ENCODE measurements around the gene RPRD2. TPM values are rescaled to one million over a fixed set of nuclear protein-coding genes. Genes with fewer than 3 reads are reported as not detected.
"Not testable (repeated sequence)": the region's sequence is repeated elsewhere in the genome, so short reads cannot be mapped to it uniquely, and the experiment has no call there.

RPRD2 gene
- total RNA-seq, result 34.1 TPM

- no peaks in the 10 kb centered on the region for H3K9me3 ChIP-seq (ENCODE audit: low read depth, low read length)
- peaks cover 14% of the 10 kb centered on the region for H3K4me1 ChIP-seq (ENCODE audit: insufficient read depth, low read length)
- H3K4me3 ChIP-seq (ENCODE audit: low read length), result peak within 1 kb of the TSS; percentile 89
- no peaks in the 10 kb centered on the region for H3K27me3 ChIP-seq (ENCODE audit: insufficient read depth, low read length)
Measured at GRCh38 chr1:150363426-150364230, at the start of gene RPRD2. Gene RPRD2, plus strand, starts transcription at chr1:150364147. Its CDS starts 568 bp downstream, at chr1:150364715.

DNA sequence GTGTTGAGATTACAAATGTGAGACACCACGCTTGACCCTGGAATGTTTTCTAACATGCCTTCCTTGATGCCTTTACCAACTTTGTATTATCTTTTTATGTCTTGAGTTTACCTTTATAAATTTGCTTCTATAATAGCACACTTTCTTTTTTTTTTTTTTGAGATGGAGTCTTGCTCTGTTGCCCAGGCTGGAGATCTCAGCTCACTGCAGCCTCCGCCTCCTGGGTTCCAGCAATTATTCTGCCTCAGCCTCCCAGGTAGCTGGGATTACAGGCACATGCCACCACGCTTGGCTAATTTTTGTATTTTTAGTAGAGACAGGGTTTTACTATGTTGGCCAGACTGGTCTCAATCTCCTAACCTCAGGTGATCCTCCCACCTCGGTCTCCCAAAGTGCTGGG lies 49.3 kb upstream of the RPRD2 start:
- H3K4me1 ChIP-seq (ENCODE audit: insufficient read depth, low read length); H3K9me3 ChIP-seq (ENCODE audit: low read depth, low read length); H3K27me3 ChIP-seq (ENCODE audit: insufficient read depth, low read length); H3K4me3 ChIP-seq (ENCODE audit: low read length): not testable (repeated sequence)

DNA sequence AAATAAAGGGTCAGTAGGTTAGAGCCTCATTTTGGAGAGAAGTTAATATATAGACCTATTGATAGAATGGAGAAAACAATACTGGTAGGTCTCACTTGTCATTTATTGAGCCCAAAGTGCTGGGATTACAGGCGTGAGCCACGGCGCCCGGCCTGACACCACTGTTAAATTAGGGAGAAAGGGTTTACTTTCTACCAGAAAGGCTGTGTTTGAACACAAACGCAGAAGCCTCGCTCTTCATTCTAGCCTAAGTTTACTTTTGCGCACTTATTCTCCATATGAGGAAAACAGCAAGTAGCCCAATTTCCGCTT lies 43.3 kb upstream of the RPRD2 start:
- Histone ChIP-seq H3K4me1 (ENCODE audit: insufficient read depth, low read length) (peaks cover 29% of the 10 kb centered on the region), H3K4me3 (ENCODE audit: low read length) (peak overlapping the region; percentile 93), H3K9me3 (ENCODE audit: low read depth, low read length) (no peaks in the 10 kb centered on the region), H3K27me3 (ENCODE audit: insufficient read depth, low read length) (no peaks in the 10 kb centered on the region)

DNA sequence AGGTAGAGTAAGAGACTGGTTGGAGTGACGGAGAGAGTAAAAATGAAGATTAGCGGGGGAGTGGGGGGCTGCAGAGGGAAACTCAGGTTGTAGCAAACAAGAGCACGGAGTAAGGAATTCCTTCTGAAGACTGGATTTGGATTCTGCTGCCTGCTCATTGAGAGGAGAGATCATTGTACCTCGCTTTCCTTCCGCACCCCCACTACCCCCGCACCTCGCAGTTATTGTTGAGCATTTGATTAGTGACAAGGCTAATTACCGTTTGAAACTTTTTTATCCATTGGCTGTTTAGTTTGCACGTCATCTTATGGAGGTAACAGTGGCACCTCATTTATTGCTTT lies 42.2 kb upstream of the RPRD2 start:
- no peaks in the 10 kb centered on the region for H3K9me3 ChIP-seq (ENCODE audit: low read depth, low read length)
- H3K4me3 ChIP-seq (ENCODE audit: low read length), result peak overlapping the region; percentile 93
- H3K27me3 ChIP-seq (ENCODE audit: insufficient read depth, low read length), result no peaks in the 10 kb centered on the region
- H3K4me1 ChIP-seq (ENCODE audit: insufficient read depth, low read length), result peaks cover 23% of the 10 kb centered on the region

DNA sequence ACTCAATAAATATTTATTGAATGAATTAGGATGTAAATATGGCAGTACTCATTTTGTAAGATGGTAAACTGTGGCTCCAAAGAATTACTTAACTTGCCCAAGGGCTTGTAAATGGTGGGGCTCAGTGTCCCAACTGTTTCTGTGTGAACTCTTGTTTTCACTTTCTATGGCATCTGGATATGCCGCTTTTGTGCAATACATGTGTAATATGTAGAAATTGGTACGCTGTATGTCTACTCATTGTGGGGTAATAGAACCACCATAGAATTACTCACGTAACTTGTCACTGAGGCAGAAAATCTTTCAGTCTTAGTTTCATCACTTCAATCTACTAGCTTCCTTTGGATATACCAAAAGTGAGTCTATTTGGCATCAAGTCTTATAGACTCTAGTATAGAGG lies 41.6 kb upstream of the RPRD2 start:
- H3K27me3 ChIP-seq (ENCODE audit: insufficient read depth, low read length), result no peaks in the 10 kb centered on the region
- H3K4me1 ChIP-seq (ENCODE audit: insufficient read depth, low read length), result peaks cover 23% of the 10 kb centered on the region
- H3K4me3 ChIP-seq (ENCODE audit: low read length), result peak overlapping the region; percentile 93
- H3K9me3 ChIP-seq (ENCODE audit: low read depth, low read length), result no peaks in the 10 kb centered on the region

- H3K27me3 ChIP-seq (ENCODE audit: insufficient read depth, low read length), result no peaks in the 10 kb centered on the region
- no peaks in the 10 kb centered on the region for H3K4me1 ChIP-seq (ENCODE audit: insufficient read depth, low read length)
- no peaks in the 10 kb centered on the region for H3K9me3 ChIP-seq (ENCODE audit: low read depth, low read length)
- no peak overlapping the region for H3K4me3 ChIP-seq (ENCODE audit: low read length)
Measured at GRCh38 chr1:150332651-150333290, 31.2 kb upstream of the RPRD2 start.

GRCh38 chr1:150346316-150346715 lies 17.6 kb upstream of the RPRD2 start:
- Histone ChIP-seq H3K27me3 (ENCODE audit: insufficient read depth, low read length) (no peaks in the 10 kb centered on the region), H3K4me3 (ENCODE audit: low read length) (no peak overlapping the region), H3K4me1 (ENCODE audit: insufficient read depth, low read length) (no peaks in the 10 kb centered on the region), H3K9me3 (ENCODE audit: low read depth, low read length) (no peaks in the 10 kb centered on the region)

- H3K9me3 ChIP-seq (ENCODE audit: low read depth, low read length), result no peaks in the 10 kb centered on the region
- no peaks in the 10 kb centered on the region for H3K27me3 ChIP-seq (ENCODE audit: insufficient read depth, low read length)
- no peaks in the 10 kb centered on the region for H3K4me1 ChIP-seq (ENCODE audit: insufficient read depth, low read length)
- no peak overlapping the region for H3K4me3 ChIP-seq (ENCODE audit: low read length)
Measured at GRCh38 chr1:150352866-150353265, 11.1 kb upstream of the RPRD2 start.

- H3K4me3 ChIP-seq (ENCODE audit: low read length), result peak overlapping the region; percentile 89
- H3K9me3 ChIP-seq (ENCODE audit: low read depth, low read length), result no peaks in the 10 kb centered on the region
- H3K4me1 ChIP-seq (ENCODE audit: insufficient read depth, low read length), result peaks cover 14% of the 10 kb centered on the region
- H3K27me3 ChIP-seq (ENCODE audit: insufficient read depth, low read length), result no peaks in the 10 kb centered on the region
Measured at GRCh38 chr1:150362721-150363425, 1.1 kb upstream of the RPRD2 start.

DNA sequence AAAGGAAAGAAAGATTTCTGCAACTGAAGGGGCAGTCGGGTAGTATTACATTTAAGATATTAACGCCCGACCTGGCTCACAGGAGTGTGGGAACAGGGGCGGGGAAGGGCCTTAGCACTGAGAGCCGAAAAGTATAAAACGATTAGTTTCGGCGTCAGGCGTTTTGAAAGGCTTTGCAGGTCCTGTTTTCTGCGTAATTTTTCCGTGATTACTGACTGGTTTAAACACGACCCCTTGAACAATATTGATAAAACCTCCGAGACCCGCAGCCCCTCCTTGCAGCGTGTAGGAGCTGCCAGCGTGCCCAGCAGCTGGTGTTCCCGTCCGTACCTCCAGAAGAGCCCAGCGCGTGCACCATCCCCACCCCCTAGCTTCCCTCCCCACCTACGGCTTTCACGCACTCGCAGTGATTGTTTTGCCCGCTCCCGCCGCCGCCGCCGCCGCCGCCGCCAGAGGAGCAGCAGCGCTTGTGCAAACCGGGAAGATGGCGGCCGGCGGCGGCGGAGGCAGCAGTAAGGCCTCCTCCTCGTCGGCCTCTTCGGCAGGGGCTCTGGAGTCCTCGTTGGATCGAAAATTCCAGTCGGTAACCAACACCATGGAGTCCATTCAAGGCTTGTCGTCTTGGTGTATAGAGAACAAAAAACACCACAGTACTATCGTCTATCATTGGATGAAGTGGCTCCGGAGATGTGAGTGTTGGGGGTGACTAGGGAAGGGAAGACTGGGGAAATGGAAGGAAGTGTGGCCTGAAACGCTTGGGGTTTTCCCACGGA lies 470 bp downstream of the RPRD2 start:
- no peaks in the 10 kb centered on the region for H3K9me3 ChIP-seq (ENCODE audit: low read depth, low read length)

GRCh38 chr1:150365941-150366340 lies 2.0 kb downstream of the RPRD2 start:
- Histone ChIP-seq H3K9me3 (ENCODE audit: low read depth, low read length) (no peaks in the 10 kb centered on the region), H3K4me1 (ENCODE audit: insufficient read depth, low read length) (peaks cover 14% of the 10 kb centered on the region), H3K27me3 (ENCODE audit: insufficient read depth, low read length) (no peaks in the 10 kb centered on the region), H3K4me3 (ENCODE audit: low read length) (peak overlapping the region; percentile 89)

More for the DNA sequence above, 470 bp downstream of the RPRD2 start:
- Histone ChIP-seq H3K4me3 (ENCODE audit: low read length) (peak overlapping the region; percentile 89), H3K27me3 (ENCODE audit: insufficient read depth, low read length) (no peaks in the 10 kb centered on the region), H3K4me1 (ENCODE audit: insufficient read depth, low read length) (peaks cover 14% of the 10 kb centered on the region)

- Histone ChIP-seq H3K4me1 (ENCODE audit: insufficient read depth, low read length) (peaks cover 14% of the 10 kb centered on the region), H3K4me3 (ENCODE audit: low read length) (peak overlapping the region; percentile 89), H3K9me3 (ENCODE audit: low read depth, low read length) (no peaks in the 10 kb centered on the region), H3K27me3 (ENCODE audit: insufficient read depth, low read length) (no peaks in the 10 kb centered on the region)
Measured at GRCh38 chr1:150366416-150367296, 2.7 kb downstream of the RPRD2 start.

GRCh38 chr1:150371110-150371509 lies 7.2 kb downstream of the RPRD2 start:
- no peaks in the 10 kb centered on the region for H3K27me3 ChIP-seq (ENCODE audit: insufficient read depth, low read length)
- peaks cover 11% of the 10 kb centered on the region for H3K4me1 ChIP-seq (ENCODE audit: insufficient read depth, low read length)
- H3K9me3 ChIP-seq (ENCODE audit: low read depth, low read length), result no peaks in the 10 kb centered on the region

DNA sequence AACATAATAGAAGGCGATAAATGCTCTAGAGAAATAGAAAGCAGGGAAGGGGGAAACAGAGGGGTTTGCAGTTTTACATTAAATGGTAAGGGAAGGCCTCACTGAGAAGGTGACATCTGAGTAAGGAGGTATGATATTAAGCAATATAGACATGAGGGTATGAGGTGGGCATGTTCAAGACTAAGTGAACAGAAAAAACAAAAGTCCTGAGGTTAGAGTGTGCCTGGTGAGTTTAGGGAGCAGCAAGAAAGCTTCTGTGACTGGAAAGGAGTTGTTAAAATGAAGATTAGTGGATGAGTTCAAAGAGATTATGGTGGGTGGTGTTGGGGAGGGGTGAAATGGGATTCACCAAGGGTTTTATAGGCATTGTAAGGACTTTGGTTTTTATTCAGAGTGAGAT lies 8.6 kb downstream of the RPRD2 start:
- H3K27me3 ChIP-seq (ENCODE audit: insufficient read depth, low read length), result no peaks in the 10 kb centered on the region
- H3K4me3 ChIP-seq (ENCODE audit: low read length), result no peak overlapping the region
- peaks cover 7% of the 10 kb centered on the region for H3K4me1 ChIP-seq (ENCODE audit: insufficient read depth, low read length)
- no peaks in the 10 kb centered on the region for H3K9me3 ChIP-seq (ENCODE audit: low read depth, low read length)

More at GRCh38 chr1:150371110-150371509, 7.2 kb downstream of the RPRD2 start:
- H3K4me3 ChIP-seq (ENCODE audit: low read length), result no peak overlapping the region
